Measurements from ENCODE around the gene ATP1A3. TPM values are rescaled to one million over a fixed set of nuclear protein-coding genes. Genes with fewer than 3 reads are reported as not detected.

ATP1A3 gene
- total RNA-seq, 1 donor from 2014 or later = 149 TPM

- FAIRE-seq (no peak), DNase-seq (ENCODE audit: low spot score in 2 of 2) (no peak)
Observed at GRCh38 chr19:41988947-41989346, 5.1 kb downstream of the ATP1A3 start.

- DNase-seq (ENCODE audit: low spot score in 2 of 2) (no peak), FAIRE-seq (no peak)
Observed at GRCh38 chr19:41987141-41987860, 6.7 kb downstream of the ATP1A3 start.

GRCh38 chr19:41984961-41985360 is 9.1 kb downstream of the ATP1A3 start:
- FAIRE-seq = no peak

GRCh38 chr19:41981724-41982123 is 12.3 kb downstream of the ATP1A3 start:
- DNase-seq (ENCODE audit: low spot score in 2 of 2) (no peak), FAIRE-seq (no peak)

More at GRCh38 chr19:41984961-41985360, 9.1 kb downstream of the ATP1A3 start:
- DNase-seq (ENCODE audit: low spot score in 2 of 2) = no peak

- no peak for DNase-seq (ENCODE audit: low spot score in 2 of 2)
- FAIRE-seq = no peak
Observed at GRCh38 chr19:41978470-41978869, 15.6 kb downstream of the ATP1A3 start.

- DNase-seq (ENCODE audit: low spot score in 2 of 2) = no peak
- FAIRE-seq = no peak
Observed at GRCh38 chr19:41977916-41978315, 16.1 kb downstream of the ATP1A3 start.

GRCh38 chr19:41974652-41975051 is 19.4 kb downstream of the ATP1A3 start:
- DNase-seq (ENCODE audit: low spot score in 2 of 2) = no peak
- FAIRE-seq = no peak

GRCh38 chr19:41971363-41971762 is 22.7 kb downstream of the ATP1A3 start:
- DNase-seq (ENCODE audit: low spot score in 2 of 2) (no peak), FAIRE-seq (no peak)

- no peak for FAIRE-seq
- DNase-seq (ENCODE audit: low spot score in 2 of 2) = no peak
Observed at GRCh38 chr19:41969772-41970458, 24.1 kb downstream of the ATP1A3 start.

GRCh38 chr19:41968751-41969595 is 25.1 kb downstream of the ATP1A3 start:
- no peak for DNase-seq (ENCODE audit: low spot score in 2 of 2)
- FAIRE-seq = no peak

- DNase-seq (ENCODE audit: low spot score in 2 of 2) = no peak
- FAIRE-seq = no peak
Observed at GRCh38 chr19:41967054-41967783, 26.8 kb downstream of the ATP1A3 start.

- DNase-seq (ENCODE audit: low spot score in 2 of 2) (no peak), FAIRE-seq (no peak)
Observed at GRCh38 chr19:41965106-41965505, 28.9 kb downstream of the ATP1A3 start.

- DNase-seq (ENCODE audit: low spot score in 2 of 2) = no peak
- no peak for FAIRE-seq
Observed at GRCh38 chr19:41960973-41961372, 33.1 kb downstream of the ATP1A3 start.

- no peak for FAIRE-seq
Observed at GRCh38 chr19:41959056-41960053, 34.7 kb downstream of the ATP1A3 start, which contains the start of gene RABAC1. Gene RABAC1, minus strand, starts transcription at chr19:41959321. Its CDS starts 29 bp downstream, at chr19:41959292.

GRCh38 chr19:41958367-41959055 is 35.5 kb downstream of the ATP1A3 start:
- DNase-seq (ENCODE audit: low spot score in 2 of 2) = peak; percentile 58 to 77
- FAIRE-seq = no peak

More at GRCh38 chr19:41959056-41960053, 34.7 kb downstream of the ATP1A3 start, which contains the start of gene RABAC1:
- DNase-seq (ENCODE audit: low spot score in 2 of 2) = peak; percentile 93 to 95

- FAIRE-seq = no peak
Observed at GRCh38 chr19:41957838-41958366, 36.1 kb downstream of the ATP1A3 start.

GRCh38 chr19:41957161-41957837 is 36.7 kb downstream of the ATP1A3 start:
- FAIRE-seq (no peak), DNase-seq (ENCODE audit: low spot score in 2 of 2) (no peak)

More at GRCh38 chr19:41957838-41958366, 36.1 kb downstream of the ATP1A3 start:
- peak; percentile 72 to 87 for DNase-seq (ENCODE audit: low spot score in 2 of 2)

Data from frontal cortex (tissue), 4 donors.